LHCN-M2 (cell line): ENCODE data around the gene PRKCE. TPM values are rescaled to one million over a fixed set of nuclear protein-coding genes. Genes with fewer than 3 reads are reported as not detected.
"Not testable (repeated sequence)": the region's sequence is repeated elsewhere in the genome, so short reads cannot be mapped to it uniquely, and the experiment has no call there.

Source experiments
- DNase-seq: peaks from one replicate; pipeline ENCODE4 v3.0.0-alpha.2; 2012; ENCODE audit warnings: low read depth
- total RNA-seq: library from RNA; depleted of rRNA; stranded (reverse); fragments of >200 nt; gene quantifications from 2 replicates; pipeline ENCODE4 v1.2.3, GENCODE V29; 2014

Gene PRKCE
- total RNA-seq, 1 experiment from 2014 or later: 6.0 TPM

DNA sequence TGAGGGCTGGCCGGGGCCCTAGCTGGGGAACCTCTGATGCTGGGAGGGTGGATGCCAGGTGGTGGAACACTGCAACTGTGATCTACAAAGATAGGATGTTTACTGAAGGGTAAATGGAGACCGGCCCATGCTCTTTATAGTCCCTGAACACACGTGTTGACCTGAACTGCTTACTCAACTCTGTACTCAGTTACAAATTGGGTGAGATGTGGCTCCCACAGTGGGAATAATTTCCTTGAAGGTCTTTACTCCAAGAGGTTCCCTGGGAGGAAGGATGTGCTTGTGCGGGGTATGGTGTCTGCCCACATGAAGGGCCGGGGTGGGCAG lies 254.1 kb downstream of the PRKCE start:
- no peak for DNase-seq

DNA sequence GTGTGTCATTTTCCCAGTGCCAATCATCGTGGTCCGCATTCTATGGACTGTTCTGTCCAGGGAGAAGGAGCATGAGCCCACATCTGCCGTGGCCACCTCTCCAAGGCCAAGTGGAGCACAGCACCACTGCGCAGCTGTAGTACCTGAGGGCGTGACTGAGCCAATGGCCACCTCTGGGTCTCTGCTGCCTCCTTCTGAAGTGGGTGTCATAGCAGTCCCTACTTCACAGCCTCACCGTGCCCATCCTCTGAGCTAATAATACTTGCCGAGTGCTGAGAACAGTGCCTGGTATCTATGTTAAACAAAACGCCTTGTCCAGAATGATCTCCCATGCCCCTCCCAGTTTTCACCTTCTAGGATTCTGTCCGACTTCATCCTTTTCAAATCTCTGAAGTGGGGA lies 256.1 kb downstream of the PRKCE start:
- no peak for DNase-seq

DNA sequence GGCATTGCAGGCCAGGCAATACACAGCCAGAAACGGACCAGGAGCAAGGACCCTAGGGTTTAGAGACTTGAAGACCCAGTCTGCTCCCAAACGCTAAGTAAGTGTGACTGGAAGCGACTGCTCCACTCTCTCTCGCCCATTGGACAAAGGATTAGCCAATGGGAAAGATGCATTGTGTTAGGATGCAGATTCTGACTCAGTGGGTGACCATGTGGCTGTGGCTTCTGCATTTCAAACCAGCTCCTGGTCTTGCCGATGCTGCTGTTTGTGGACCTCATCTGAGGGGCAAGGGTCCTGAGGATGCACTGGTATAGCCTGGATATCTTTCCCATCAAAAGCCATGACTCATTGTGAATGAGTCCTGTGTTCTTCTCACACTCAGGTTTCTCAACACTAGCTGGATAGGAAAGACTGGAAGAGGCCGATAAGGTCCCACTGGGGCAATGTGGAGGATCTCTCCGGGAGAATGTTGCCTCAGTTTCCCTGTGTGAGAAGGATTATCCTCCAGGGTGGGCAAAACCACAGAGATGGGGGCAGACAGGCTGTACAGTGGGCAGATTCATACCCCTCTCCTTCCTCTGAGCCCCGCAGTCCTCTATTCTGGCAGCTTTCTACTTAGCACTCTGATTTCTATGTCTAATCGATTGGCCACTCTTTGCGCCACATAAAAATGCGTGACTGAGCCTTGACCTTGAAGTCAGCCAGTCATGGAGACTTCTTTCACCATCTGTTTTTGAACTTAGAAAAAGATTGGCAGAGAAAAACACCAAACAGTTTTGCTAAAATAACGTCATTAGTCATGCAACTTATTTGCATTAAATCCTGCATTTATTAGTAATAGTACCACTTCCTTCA lies 257.1 kb downstream of the PRKCE start:
- no peak for DNase-seq

DNA sequence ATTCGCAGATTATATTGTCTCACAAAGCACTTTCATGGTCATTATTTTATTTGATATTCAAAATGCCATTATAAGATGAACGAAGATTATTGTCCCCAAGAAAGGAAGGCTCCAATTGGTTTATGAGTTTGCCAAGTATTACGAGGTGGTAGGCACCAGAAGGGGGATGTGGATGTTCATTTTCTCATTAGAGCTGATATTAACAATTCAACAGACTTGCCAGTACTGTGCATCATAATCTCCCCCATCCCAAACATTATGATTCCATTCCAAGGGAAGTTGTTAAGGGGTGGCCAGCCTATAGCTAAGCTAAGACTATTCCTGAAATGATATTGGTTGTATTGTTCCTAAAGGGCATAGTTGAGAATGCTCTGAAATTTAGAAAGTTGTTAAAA lies 257.7 kb downstream of the PRKCE start:
- DNase-seq: no peak

DNA sequence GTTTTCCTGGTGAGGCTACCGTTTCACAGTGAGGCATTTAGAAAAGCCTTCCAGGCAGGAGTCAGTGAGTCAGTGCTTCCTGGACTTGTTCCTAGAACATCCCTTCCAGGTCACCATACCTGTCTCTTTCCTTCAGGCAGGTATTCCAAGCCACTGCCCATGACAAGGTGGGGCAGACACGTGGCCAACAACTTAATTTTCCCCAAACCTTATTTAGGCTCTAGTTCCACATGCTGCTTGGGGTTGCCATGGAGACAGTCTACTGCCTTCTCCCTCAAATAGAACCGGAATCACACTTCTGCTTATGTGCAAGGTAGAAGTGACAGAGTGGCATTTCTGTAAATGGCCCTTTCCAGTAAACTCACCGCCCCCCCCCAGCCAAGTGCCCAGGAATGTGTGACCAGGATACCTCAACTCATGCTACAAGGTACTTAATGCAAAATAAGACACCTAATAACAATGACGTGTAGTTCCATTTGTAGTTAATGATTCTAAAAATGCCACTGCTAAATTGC lies 258.3 kb downstream of the PRKCE start:
- DNase-seq: no peak

DNA sequence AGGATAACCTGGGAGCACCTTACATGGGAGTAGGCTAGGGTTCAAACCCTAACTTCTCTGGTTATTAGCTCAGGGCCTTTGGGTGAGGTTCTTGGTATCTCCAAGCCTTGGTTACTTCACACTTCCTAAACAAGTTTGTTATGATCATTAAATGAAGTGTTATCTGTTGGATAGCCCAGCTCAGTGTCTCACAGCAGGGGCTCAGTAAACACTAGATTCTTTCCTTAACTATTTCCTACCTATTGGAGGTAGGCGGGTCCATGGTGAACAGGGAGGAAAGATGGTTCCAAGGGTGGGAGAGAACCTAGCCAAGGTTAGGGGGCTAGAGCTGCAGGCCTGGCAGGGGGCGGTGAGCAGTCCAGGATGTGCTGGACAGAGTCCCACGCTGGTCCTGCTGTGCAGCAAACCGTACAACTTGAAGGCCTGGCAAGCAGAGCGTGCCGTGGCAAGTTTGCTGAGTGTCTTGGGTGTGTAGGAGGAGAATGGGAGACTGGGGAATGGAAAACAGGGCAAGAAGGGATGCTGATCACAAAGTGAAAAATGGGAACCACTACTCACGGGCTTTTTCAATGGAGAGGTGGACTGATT lies 259.1 kb downstream of the PRKCE start:
- no peak for DNase-seq

DNA sequence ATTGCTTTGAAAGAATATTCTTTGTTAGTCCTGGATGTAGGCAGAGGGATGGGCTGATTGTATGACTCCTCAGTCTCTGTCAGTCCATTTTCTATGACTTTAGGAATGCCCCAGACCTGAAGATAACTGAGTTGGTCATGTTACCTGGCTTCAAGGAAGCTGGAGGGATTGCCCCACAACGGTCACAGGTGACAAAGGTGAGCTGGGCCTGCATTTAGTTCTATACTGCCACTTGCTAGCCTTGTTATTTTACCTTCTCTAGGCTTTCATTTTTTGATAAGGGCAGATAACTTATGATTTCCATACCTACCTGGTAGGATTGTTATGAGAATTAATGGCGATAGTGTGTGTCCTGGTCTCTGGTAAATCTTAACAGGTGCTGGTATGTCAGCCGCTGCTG lies 260.1 kb downstream of the PRKCE start:
- DNase-seq: no peak

DNA sequence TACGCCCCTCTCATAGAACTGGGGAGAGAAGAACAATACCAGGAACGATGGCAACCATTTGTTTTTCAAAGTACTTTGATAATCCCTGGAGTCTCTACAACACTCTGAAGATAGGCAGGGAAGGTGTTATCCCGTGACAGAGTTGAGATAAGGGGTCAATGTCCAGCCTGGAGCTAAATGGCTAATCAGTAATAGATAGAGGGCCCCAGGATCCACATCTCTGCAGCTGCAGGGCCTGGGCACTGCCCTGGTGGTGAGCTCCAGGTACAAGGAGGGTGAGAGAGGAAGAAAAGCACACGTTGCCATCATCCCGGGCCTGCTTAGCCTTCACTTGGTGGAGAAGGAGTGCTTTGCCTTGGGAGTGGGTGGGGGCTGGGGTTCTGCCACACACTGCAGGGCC lies 260.6 kb downstream of the PRKCE start:
- DNase-seq: no peak

DNA sequence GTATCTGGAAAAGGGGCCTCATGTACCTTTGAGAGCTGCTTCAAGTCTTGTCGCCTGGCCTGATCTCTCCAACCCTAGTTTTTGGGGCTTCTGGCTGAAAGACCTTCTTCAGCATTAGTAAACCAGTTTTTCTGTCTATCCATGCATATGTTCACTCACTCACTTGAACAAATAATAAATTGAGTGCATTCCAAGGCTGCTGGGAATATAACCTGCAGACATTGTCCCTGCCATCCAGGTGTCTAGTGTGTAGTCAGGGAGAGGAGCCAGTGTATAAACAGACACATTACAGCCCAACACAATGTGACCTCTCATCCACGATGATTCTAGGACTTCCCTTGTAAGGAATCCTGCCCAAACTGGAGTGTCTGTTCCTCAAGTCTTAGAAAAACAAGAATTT lies 262.1 kb downstream of the PRKCE start:
- DNase-seq: no peak

DNA sequence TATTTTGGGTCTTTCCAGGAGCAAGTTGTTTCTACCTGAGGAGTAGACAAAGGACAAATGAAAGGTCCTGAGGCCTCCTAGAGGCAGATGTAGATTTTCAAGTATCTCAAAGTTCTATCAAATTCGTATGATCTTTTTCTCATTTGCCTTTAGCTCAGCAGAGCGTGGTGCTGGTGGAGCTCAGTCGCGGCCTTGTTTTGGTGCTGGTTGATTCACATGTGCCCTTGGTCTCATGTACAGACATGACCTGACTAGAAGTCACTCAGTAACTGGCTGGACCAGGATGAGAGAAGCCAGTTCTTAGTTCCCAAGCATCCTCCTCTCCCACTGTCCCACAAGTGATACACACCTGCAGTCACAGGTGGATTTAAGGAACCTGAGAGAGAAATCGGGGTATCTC lies 264.0 kb downstream of the PRKCE start:
- DNase-seq: no peak

DNA sequence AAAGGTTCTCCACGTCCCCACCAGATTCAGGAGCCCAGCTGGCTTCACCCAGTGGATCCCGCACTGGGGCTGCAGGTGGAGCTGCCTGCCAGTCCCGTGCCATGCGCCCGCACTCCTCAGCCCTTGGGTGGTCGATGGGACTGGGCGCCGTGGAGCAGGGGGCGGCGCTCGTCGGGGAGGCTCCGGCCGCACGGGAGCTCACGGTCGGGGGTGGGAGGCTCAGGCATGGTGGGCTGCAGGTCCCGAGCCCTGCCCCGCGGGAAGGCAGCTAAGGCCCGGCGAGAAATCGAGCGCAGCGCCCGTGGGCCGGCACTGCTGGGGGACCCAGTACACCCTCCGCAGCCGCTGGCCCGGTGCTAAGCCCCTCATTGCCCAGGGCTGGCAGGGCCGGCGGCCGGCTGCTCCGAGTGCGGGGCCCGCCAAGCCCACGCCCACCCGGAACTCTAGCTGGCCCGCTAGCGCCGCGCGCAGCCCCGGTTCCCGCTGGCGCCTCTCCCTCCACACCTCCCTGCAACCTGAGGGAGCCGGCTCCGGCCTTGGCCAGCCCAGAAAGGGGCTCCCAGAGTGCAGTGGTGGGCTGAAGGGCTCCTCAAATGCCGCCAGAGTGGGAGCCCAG lies 266.2 kb downstream of the PRKCE start:
- DNase-seq: not testable (repeated sequence)

DNA sequence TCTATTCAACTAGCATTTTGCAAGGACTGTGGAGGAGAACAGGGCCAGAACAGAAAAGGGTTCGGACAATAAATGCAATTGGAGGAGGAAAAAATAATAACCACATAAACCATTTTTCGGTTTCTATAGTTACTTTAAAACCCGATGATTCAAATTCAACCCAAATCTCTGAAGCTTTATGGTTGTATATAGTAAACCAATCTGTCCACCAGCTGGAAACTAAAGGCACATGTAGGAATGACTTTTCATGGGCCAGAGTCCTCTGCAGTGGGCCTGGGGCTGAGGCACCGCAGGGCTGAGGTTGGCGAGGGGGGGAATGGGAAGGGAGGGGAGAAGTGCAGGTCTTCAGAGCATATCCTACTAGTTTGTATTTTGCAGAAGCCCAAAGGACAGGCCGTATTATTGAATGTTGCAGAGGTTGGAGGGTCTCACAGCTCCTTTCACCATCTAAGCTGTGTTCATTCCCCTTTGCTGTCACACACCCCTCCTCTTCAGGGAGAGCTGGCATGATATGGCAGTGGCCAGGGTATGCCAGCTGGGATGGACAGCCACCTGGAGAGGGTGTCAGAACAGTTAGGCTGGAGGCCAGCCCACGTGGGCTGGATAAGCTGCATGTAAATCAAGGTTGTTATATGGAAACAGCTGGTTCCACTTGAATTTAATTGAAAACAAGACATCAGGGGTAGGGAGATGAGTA lies 267.1 kb downstream of the PRKCE start:
- no peak for DNase-seq

DNA sequence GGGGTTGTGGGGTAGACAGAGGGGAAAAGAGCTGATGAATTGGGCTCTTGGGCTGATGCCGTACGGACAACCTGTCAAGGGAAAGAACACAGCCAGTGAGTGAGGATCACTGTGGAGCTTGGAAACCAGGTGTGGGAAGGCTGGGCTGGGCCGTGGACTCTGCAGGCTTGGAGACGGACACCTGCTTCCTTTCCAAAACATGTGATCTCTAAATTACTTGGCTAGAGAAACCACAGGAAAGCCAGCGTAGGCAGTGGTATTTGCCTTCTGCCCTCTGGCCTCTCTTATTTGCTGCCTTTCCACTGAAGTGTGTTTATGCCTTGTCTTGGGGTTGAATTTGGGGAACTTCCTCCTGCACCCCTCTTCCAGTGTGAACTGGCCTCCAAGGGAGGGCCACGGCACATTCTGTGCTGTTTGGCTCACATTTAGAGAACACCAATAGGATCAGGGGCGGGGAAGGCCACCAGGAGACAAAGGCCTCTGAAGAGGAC lies 267.7 kb downstream of the PRKCE start:
- no peak for DNase-seq

DNA sequence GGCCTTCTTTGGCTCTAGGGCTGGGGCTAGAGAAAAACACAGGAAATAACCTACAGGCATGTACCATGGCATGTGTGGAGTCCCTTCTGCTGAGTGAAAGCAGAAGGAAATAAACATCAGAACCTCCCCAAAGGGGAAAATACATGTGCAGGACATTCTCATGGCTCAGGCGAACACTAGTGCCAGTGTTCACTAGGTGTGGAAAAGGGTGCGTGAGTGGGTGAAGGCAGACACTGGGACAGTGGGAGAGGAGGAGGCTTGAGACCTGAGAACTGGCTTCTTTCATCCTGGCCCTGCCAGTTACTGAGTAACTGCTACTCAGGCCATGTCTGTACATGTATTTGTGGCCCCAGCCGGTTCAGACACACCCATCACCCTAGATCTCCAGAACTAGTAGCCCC lies 268.2 kb downstream of the PRKCE start:
- no peak for DNase-seq

DNA sequence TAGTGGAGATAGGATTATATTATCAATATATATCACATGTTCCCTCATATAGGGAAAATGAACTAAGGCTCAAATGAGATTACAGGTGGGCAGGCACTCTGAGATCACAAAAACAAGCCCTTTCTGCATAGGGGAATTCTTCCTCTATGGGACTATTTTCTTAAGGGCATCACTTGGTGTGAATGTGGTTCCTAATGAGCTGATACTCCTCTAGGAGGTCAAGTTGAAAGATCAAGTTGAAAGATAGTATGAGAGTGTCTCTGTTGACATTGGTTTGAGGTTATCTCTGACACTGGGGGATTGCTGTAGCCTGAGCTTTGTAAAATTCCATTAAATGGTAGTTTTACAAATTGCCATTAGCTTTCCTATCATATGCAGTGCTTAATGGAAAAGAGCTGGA lies 270.4 kb downstream of the PRKCE start:
- no peak for DNase-seq

DNA sequence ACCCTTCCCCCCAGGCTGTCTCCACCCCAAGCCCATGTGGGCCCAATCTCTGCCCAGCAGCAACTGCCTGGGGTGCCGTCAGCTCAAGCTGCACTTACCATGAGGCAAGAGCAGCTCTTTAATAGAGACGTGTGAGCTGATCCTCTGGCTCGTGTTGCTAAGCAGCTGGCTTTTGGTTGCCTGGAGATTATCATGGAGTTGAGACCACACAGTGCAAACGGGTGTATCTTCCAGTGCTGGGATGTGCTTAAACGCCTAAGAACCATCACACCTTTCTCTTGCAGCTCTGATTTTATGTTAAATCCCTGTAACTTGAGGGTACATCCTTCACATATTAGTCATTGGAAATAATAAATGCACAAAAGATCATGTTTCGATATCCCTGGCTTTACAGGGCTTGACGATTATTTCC lies 271.1 kb downstream of the PRKCE start:
- peak; percentile 57 for DNase-seq

DNA sequence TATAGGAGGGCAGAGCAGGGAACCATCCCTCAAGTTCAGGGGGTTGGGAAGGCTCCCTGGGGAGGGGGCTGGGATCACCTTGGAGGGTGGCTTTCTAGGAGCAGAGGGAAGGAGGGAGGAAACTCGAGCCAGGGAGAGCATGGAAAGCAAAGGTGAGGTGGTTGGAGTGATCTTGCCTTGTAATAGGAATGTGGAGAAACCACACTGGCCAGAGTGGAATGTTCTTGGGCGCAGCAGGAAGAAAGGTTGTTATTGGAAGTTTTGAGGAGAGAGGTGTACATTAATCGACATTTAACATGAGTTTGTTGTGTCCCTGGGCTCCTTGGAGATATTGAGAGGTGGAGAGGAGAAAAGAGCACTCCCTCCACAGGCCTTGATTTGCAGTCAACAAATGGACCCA lies 272.2 kb downstream of the PRKCE start:
- no peak for DNase-seq

DNA sequence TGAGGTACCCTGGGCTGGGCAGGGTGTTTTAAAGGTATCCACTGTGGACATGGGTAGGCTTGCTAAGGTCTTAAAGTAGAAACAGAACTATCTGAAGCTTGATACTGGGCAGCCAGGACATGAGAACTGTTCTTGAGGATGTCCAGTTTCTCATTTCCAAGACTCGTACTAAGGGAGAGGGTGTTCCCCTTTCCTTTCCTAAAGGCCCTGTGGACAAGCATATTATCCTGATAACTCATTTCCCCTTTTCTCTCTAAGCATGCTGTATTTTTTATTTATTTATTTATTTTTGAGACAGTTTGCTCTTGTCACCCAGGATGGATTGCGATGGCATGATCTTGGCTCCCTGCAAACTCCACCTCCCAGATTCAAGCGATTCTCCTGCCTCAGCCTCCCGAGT lies 273.6 kb downstream of the PRKCE start:
- DNase-seq: no peak

DNA sequence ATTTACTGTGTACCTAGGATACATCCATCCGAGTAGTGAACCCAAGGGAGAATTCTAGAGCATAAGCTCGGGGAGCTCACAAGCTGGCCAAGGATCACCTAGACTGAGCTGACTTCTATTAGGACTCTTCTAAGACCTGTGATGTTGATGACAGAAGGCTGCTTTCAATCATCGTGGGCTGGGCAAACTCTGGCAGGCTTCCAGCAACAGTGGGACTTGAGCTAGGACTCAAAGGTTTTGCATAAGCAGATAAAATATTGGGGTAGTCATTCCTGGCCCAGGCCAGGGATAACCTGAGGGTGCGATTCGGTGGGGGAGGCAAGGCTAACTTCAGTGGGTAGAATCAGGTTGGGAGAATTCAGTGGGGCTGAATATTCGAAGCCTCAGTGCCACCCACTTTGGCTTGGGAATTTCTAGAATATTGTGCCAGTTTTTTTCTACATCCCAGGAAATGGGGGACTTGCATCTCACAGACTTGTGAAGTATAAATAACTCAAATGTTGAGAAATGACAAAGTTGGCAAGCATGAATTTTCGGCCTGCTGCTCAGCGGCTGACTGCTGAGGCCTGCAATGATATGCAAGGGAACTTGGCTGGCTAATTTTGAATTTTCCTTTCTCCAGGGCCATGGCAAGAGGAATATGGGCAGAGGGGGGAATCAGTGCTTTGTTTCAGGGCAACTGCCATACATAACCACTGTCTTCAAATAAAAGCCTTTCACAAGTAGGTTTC lies 274.3 kb downstream of the PRKCE start:
- DNase-seq: no peak

DNA sequence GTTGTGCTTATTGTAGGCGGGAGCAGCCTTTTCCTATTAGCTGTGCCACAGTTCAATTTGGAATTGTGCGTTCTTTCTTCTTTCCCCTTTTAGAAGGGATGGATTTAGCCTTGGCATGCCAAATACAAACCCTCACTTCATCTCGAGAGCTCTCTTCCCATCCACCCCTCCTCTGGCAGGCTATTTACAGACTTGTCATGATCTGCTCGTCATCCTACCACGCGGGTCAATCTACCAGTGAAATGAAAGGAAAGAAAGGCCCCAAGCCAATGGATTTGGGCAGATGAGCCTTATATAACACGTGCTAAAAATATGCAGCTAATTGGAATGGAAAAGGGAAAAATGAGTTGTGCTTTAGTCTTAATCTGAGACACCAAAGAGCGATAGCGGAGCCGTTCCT lies 277.5 kb downstream of the PRKCE start:
- no peak for DNase-seq

DNA sequence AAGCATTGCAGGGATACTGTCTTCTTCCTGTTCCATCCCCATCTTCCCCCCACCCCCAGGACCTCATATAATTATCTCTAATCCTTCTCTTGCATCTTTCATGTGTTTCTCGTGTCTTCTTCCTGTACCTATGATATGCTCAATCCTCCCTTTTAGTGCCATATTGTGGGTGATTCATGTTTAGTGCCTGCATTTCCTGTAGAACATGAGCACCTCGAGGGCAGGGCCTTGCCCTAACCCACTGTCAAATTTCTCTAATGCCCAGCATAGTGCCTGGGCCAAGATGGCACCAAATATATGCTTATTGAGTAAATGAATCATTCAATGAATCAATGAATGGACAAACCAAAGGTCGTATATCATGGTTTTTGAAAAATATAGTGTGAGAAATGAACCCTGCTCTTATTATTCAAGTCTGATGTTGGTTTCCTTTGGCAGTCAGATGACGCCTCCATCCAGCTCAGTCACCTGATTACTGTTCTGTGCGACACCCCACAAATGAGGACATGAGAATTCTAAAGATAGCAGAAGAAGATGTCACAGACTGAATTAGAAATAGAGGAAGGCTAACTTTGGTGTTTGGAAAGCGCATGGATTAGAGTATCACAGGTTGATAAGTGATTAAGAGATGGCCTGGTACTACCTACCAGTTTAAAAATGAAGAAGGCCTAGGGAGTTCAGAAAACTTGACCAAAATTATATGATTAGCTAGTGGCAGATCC lies 278.4 kb downstream of the PRKCE start:
- DNase-seq: no peak
